ENCODE data around the gene NID1. TPM values are rescaled to one million over a fixed set of nuclear protein-coding genes. Genes with fewer than 3 reads are reported as not detected.
A peak's percentile ranks its signal among the peaks of the same experiment; 100 is the strongest.
"Not testable (repeated sequence)": the region's sequence is repeated elsewhere in the genome, so short reads cannot be mapped to it uniquely, and the experiment has no call there.

Gene NID1
- total and polyA plus RNA-seq, 9 of the 15 experiments (the other 6 are each of a cell fraction or from before 2014, with no cell fraction given), result 0.22 TPM; not detected in 8

- TF ChIP-seq STAT6 (CRISPR knock-in tag; IDR thresholded peaks at IDR 0.05) (no peak), ZNF316 (IDR thresholded peaks at IDR 0.05) (peak; percentile 77)
Observed at GRCh38 chr1:236078993-236079392, 14.1 kb upstream of the NID1 start (continued).

- DNase-seq (ENCODE audit: extremely low read depth in 1 of 4, low spot score in 3 of 4); H4K20me1 ChIP-seq (replicated peaks; ENCODE audit: control insufficient read depth, insufficient read depth, low read length); FAIRE-seq; H3K27ac ChIP-seq (ENCODE audit: extremely low read depth, low read depth, low read length); H2AFZ ChIP-seq (ENCODE audit: low read depth, low read length); H3K4me2 ChIP-seq (ENCODE audit: insufficient read depth, low read length); H3K9me3 ChIP-seq (replicated peaks; ENCODE audit: control insufficient read depth, insufficient read depth, low read depth, low read length); POLR2A ChIA-PET; H3K4me3 ChIP-seq; intact Hi-C loops (cut with micrococcal nuclease); BruUV-seq (replicated peaks); H3K79me2 ChIP-seq (ENCODE audit: control insufficient read depth, insufficient read depth, low read length); in situ Hi-C loops (cut with MboI); H3K9ac ChIP-seq (ENCODE audit: insufficient read depth in 1 of 2, low read depth in 2 of 2, low read length in 2 of 2); H3K36me3 ChIP-seq (ENCODE audit: control insufficient read depth, insufficient read depth, low read length); ATAC-seq; CTCF ChIA-PET (ENCODE audit: low intra/inter-chr PET ratio); H3K9me1 ChIP-seq (ENCODE audit: control insufficient read depth, insufficient read depth, low read length); H3K4me1 ChIP-seq (replicated peaks in 1 of 2; ENCODE audit: control insufficient read depth in 2 of 2, insufficient read depth in 2 of 2, low read length in 2 of 2): not testable (repeated sequence)
- H3K27me3 ChIP-seq (ENCODE audit: control insufficient read depth in 2 of 2, insufficient read depth in 2 of 2, low read length in 2 of 2), result peaks cover 29 to 53% of the 10 kb centered on the region in 2 experiments
- peak; percentile 85 for TF ChIP-seq ZNF146 (CRISPR knock-in tag; IDR thresholded peaks at IDR 0.05; ENCODE audit: unreplicated experiment)
- 1% methylated on average over 4 of the region's 4 CpGs for WGBS (ENCODE audit: insufficient coverage, low coverage, missing lambda C conversion rate)
Observed at GRCh38 chr1:236078077-236078476, 13.2 kb upstream of the NID1 start.

Measured in K562 (cell line).